PC-9 (cell line): ENCODE measurements around the gene TTC17.

Experiments used
- CTCF ChIP-seq: fragments of 200-600 bp; sonication (generic); conservative IDR thresholded peaks from 2 replicates; pipeline ENCODE4 v1.6.1; 2017; ENCODE audit warnings: mixed run types, antibody characterized with exemption, mild to moderate bottlenecking, moderate library complexity
- EZH2 ChIP-seq: fragments of 200-600 bp; sonication (generic); IDR thresholded peaks from 2 replicates; pipeline ENCODE4 v1.8.0; 2017; ENCODE audit warnings: antibody characterized with exemption, low read depth

DNA sequence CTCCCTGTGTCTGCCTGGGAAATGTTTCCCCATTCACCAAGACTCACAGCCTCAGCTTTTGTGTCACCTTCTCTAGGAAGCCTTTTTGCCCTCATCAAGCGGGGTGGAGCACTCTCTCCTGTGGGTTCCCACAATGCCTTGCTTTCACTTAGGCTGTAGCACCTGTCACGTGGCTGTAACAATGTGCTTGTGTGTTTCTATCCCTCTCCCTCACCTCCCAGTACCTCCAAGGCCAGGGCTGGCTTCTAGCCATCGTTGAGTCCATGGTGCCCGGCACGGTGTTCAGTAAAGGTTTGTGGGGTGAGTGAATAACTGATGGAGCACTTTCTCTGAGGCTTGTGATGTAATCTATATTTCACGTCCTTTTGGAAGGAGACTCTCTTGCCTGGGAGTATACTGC lies 153.2 kb downstream of the TTC17 start:
- TF ChIP-seq CTCF (no peak), EZH2 (no peak)
